ENCODE results near the gene ARFGEF3. TPM values are rescaled to one million over a fixed set of nuclear protein-coding genes. Genes with fewer than 3 reads are reported as not detected.

ARFGEF3 gene
- total RNA-seq, 1 donor from 2014 or later: 0.18 TPM

- DNase-seq (ENCODE audit: low spot score): no peak
- ATAC-seq: peak; percentile 91
Measured at GRCh38 chr6:138387577-138388368, 226.0 kb downstream of the ARFGEF3 start.

GRCh38 chr6:138389551-138389950 lies 227.8 kb downstream of the ARFGEF3 start:
- DNase-seq (ENCODE audit: low spot score): no peak
- ATAC-seq: no peak

Other genes starting within 250 kb of the ARFGEF3 start
- 36.4 TPM for gene PERP, start 54.5 kb upstream of the ARFGEF3 start, total RNA-seq
- not detected for gene PBOV1, start 56.6 kb downstream of the ARFGEF3 start, total RNA-seq
- not detected for gene SMIM28, start 216.0 kb downstream of the ARFGEF3 start, total RNA-seq
- gene HEBP2, start 242.3 kb downstream of the ARFGEF3 start, total RNA-seq: 73.4 TPM

Measured in left lobe of liver (tissue), 2 donors.